GM12874 (cell line): Measurements from ENCODE around the gene WDR48.

ENCODE experiments used
- CTCF ChIP-seq: IDR thresholded peaks from 2 replicates; pipeline ENCODE4 v1.5.1; 2011; ENCODE audit warnings: low read depth, mild to moderate bottlenecking, control low read depth, low read length, moderate library complexity; ENCODE audit not compliant: insufficient read depth

The WDR48 gene

DNA sequence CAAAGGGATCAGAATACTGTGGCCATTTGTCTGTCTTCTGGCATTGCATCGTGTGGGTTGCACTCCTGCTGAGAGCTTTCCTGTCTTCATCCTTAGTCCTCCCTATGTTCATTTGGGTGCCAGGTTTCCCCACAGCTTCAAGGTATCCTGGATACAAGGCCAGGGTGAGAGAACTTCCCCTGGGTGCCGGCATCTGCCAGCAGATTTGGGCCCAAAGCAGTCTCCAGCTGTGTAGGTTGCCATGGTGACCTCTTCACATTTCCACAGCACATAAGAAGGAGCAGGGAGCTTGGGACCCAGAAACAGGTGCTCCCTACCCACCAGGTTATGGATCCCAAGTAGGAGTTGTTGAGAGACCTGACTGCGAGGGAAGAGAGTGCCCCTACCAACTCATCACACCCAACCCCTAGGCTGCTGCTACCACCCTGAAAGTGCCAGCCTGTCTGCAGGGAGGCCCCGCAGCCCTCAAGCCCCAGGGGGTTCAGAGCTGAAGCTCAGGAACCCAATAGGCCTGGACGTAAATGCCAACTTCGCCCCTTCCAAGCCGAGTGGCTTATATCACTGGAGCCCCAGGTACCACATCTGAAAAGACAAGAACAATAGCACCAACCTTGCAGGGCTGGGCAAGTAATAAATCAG is 75.6 kb downstream of the WDR48 start:
- no peak for TF ChIP-seq CTCF

DNA sequence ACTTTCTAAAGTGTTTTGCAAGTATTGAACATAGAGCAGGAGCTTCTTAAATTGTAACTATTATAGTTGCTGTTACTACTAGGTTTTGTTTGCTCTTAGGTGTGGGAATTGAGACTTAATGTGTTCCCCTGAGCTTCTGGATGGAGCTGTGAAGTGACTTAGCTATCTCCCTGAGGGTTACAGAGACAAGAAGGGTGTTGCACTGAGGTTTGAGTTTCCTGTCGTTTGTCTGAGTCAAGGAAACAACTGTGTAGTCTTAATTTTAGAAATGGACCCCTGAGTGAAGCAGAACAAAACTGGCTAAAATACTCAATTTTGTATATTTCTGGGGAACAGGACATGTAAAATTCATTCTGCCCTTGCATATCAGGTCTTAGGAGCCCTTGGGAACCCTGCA is 76.1 kb downstream of the WDR48 start:
- no peak for TF ChIP-seq CTCF

GRCh38 chr3:39128951-39129350 is 77.1 kb downstream of the WDR48 start:
- TF ChIP-seq CTCF: no peak

- no peak for TF ChIP-seq CTCF
These were observed 78.2 kb downstream of the WDR48 start for GRCh38 chr3:39130026-39130425.

GRCh38 chr3:39130693-39131265 is 79.0 kb downstream of the WDR48 start:
- no peak for TF ChIP-seq CTCF

DNA sequence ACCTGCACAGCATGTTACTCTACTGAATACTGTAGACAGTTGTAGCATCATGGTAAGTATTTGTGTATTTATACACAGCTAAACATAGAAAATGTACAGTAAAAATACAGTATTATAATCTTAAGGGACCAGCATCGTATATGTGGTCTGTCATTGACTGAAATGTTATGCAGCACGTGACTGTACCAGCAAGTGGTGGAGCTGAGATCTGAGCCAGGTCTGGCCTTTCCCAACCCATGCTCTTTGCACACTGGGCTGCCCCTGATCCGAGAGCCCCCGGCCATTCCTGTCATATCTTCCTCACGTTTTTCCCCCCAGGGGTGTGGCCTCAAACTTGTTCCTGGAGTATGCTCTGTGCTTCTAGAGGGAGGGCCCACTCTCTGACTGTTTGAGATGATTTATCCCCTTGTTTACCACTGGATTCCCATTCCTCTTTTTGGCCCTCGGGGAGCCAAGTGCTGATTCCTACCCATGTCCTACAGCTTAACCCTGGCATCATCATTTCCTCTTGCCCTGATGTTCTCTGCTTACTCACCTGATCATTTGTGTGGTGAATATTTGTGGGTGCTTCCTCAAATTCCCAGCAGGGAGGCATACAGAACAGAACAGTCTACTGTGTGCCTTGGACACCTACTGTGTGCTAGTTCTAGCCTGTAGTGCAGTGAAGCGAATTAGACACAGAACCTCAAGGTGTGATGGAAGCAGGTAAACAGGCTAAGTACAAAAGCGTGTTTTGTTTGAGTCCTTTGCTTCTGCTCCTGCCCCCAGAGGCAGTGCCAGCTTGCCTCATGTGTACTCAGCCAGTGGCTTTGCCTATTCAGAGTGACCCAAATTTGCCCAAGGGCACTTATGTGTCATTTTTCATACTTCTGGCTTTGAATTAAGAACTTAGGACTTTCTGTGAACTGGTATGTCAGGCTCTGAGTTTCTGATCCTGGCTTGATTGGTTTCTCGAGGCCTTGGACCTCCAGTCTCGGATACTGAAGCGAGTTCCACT is 80.6 kb downstream of the WDR48 start:
- TF ChIP-seq CTCF: no peak

DNA sequence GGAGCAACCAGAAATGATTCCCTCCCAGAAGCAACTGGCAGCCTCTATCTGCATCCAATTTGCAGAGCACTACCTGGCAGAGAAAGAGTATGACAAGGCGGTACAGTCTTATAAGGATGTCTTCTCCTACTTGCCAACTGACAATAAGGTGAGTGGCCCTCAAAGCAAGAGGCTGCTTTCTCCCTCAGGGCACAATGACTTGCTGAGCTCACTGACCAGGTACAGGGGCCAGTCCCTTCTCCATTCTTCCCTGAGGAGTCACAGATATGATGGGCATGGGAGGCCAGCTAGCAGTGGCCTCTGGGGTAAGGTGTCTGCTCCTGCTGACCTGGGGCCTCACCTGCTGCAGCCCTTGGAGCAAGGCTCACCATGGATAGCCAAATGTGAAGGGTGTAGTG is 81.3 kb downstream of the WDR48 start:
- TF ChIP-seq CTCF: no peak
